Stimulated activated CD4-positive, alpha-beta T cell treated with anti-CD3 and anti-CD28 coated beads, Interleukin-2, amount 100 ng/mL, for 48 hours (primary cell): ENCODE results near the gene PTGES3.

Experiments used
- DNase-seq, 2 donors: peaks; one replicate each; pipeline ENCODE4 v3.0.0-alpha.2; 2020

PTGES3 gene

DNA sequence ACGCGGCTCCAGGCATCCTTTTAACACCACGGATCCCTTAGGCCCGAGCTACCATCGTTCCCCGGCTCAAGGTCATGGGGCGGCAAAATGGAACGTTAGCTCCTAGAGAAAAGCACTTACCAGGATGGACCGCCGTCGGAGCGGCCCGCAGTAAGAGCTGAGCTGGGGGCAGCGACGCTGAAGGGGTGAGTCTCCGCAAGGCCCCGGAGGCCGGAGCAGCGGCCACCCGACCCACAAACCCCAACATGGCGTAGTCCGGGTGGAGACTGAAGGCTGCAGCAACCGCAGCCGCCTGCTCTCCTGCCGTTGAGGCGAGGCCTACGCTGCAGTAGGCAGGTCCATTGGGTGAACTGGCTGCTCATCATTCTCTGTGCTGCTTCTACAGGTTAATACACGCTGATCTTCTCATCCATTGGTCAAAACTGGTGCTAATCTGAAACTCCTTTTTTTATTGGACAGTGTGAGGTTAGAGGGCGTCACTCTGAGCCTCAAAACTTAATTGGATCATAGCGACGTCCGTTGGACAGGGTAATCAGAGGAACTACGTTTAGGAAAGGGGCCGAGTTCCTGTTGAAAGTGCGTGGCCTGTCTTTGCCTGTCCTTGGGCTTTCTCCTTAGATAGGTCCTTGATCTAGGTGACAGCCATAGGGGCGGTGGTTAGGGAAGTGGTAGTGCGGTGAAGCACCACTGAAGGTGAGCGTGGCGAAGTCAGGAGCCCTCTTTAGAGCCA, 42.2 kb downstream of the PTGES3 start, which contains the start of gene ATP5F1B:
Gene ATP5F1B (minus strand): TSS at position 268 of the 730 bp plus-strand sequence. CDS start 21 bp downstream, at position 247.
- DNase-seq, result peak; percentile 77 to 83

DNA sequence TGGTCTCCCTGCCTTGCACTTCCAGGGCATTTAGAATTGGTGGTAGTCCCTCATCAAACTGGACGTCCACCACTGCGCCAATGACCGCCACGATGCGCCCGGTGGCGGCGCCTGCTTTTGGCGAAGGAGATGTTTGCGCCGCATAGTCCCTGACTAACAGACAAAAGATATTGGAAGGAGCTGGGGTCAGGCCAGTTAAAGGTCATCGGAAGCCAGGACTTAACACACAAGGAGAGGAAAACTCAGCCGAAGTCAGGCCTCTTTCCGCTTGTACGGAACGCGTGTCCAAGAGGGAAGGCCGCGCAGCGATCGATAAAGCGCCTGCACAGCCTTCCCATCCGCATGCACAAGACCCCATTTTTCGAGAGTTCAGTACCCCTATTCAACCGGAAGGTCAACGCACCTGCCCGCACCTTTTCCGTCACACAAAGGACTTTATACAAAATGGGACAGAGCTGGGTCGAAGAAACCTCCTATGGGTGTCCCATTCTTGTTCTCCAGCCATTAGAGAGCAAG, 42.8 kb downstream of the PTGES3 start:
- no peak for DNase-seq

DNA sequence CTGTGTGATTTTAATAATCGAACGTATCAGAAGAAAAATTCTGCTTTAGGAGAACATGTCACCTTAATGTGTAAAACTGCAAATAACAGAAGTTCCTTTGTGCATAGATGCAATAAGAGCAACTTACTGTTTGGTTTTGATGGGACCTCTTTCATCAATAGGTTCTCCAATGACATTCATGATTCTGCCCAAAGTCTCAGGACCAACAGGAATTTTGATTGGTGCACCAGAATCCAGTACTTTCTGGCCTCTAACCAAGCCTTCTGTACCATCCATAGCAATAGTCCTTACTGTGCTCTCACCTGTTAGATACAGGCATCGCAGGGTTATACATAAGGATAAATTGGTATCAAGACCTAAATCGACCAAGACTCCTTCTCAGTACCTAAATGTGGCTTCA, 43.4 kb downstream of the PTGES3 start:
- DNase-seq, result no peak

DNA sequence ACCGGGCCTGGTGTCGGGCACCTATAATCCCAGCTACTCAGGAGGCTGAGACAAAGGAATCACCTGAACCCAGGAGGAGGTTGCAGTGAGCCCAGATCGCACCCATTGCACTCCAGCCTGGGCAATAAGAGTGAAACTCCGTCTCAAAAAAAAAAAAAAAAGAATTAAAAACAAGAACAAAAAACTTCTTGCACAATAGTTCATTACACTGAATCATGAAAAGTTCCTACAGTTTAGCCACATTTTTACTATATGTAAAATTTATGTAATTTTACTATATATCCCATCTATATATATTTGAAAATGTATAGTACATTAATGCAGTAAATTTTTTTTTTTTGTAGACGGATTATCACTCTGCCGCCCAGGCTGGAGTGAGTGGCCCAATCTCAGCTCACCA, 46.9 kb downstream of the PTGES3 start:
- DNase-seq, result no peak

DNA sequence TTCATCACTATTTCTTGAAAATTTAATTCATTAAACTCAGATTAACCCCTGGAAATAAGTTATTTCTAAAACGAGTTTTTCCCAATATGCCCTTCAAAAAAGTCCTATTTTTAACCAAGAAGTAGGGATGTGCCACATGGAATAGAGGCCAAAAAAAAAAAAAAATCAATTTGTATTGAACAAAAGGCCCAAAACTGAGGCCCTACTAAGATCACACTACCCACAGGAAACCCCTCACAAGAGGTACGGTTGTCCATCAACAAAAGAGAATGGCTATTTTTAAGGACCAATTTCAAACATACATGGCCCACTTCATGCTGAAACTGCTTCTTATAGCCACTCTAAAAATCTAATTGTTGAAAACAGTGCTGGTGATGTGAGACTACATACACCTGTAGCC, 50.5 kb downstream of the PTGES3 start:
- DNase-seq, result no peak

DNA sequence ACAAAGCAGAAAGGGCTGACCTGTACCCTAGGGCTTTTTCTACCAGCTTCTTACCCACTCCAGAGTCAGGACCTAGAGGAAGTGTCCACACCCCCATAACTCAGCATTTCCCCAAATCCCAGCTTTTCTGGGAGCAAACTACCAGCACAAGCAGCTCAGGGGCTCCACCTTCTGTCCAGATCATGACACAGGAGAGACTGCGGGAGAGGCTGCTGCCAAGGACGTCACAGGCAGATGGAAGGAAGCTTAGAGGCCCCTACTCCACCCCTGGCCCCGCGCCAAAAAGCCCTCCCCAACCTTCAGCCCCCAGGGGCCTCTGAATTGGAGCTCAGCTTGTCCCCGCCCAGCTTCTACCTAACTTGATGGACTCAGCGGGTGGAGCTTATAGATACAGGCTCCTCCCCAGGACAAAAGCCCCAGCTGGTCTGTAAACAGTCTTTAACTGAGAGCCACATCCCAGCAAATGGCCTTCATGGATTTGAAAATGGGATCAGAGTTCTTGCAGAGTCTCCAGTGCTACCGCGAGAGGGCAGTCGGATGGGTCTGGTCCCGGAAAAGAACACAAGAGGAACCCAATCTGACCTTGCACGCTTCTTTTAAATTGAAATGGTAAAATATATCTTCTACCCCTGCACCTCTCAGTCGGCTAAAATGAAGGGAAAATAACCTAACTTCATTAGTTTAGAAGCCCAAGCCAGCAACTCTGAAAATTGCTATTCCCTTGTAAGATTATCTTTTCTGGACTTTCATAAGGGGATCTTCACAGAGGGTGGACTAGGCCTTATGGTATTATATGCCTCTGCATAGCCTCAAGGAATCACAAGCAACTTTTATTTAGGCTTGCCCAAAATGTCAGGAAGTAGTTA, 51.2 kb downstream of the PTGES3 start:
- DNase-seq, result peak; percentile 84 to 87

DNA sequence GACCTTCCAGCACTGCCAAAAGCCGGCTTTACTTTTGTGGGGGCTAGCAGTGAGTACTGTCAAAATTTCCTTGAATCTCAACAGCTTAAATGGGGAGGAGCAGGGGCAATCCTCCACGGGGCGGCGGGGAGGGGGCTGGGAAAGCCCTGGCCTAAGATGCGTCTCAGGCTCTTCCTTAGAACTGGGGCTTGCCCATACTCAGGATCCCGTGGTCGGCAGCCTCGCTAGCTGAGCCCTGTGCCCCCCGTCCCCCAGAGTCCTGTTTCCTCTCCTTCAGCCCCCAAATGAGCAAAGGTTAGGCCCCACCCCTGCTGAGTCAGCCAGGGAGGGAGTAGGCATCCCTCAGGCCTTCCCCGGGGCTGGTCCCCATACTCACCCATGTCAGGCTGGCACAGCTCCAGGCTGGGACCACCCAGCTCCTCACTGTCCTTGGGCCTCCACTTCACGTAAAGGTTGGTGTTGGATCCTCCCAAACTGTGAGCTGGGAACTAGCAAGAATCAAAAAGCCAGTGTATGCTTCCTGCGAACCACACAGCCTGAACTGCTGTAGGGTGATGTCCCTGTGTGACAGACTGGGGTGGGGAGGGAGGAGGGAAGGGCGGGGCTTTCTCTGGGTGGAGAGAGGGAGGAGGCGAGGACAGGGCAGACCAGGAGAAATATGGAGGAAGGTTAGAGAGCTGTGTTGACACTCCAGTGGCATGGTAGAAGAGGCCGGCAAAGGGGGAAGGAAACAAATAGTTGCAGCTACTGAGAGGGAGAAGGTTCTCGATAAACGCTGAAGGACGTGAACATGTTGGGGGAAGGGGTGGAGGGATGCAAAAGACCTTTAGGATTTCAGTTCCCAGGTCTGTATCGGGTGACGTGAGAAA, 52.0 kb downstream of the PTGES3 start:
- peak; percentile 74 to 81 for DNase-seq

DNA sequence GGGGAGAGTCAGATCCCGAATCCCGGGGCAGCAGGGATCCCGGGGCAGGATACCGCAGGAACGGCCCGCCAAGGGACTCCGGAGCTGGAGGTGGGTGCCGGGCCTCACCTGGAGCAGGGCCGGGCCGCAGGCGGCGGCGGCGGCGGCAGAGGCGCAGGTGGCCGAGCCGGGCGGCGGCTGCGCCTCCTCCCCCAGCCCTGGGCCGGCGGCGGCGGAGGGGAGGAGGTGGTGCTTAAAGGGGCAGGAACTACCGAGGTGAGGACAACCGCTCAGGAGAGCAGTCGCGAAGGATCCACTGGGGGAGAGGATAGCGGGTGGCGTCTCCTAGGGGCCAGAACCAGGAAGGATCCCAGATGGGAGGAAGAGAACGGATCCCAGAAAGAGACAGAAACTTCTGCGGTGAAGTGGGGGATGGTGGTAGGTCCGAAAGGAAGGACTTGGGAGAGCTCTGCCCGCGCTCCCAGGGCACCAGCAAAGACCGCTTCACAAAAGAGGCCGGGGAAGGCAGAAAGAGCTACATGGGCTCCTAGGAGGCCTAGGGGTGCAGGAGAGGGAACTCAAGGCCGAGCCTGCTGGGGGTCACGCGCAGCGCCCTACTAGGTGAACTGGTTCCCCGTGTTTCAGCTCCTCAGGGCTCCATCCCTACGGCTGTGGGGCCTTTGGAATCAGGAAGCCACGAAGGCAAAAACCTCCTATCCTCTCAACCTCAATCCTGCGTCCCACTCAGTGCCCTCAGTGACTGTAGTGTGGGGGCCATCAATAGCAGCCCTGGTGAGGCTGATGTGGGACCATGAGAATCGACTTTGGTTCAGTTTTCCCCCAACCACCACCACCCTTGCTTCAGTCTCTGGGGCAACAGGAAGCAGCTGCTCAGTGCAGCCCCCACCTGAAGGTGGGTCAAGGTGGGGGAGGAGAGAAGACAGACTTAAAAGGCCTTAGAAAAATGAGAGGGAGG, 53.0 kb downstream of the PTGES3 start:
- peak; percentile 47 to 59 for DNase-seq

DNA sequence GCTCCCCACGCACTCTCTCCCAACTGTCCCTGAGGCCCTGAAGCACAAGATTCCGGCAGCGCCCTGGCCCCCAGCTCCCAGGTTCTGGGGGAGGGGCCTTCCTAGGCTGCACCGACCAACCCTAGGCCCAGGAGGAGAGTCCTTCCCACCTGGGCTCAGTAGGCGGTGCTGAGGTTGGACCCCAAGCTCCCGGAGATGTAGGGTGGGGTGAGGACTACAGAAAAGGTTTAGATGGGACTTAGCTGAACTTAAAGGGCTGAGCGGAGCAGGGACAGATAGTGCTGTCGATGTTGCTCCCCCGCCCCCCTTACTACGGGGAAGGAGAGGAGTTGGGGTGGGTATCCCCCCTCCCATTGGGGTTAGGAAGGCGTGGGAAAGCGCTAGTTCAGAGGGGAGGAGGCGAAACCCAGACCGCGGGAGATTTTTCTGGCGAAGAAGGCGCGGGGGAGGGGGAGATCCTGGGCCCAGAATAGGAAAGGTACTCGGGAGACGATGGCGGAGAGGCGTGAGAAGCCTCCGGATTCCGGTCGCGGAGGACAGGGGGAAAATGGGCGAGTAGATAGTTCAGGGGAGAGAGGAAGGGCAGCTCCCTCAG, 53.7 kb downstream of the PTGES3 start:
- peak in 1 of 2 donors; percentile 13 for DNase-seq

DNA sequence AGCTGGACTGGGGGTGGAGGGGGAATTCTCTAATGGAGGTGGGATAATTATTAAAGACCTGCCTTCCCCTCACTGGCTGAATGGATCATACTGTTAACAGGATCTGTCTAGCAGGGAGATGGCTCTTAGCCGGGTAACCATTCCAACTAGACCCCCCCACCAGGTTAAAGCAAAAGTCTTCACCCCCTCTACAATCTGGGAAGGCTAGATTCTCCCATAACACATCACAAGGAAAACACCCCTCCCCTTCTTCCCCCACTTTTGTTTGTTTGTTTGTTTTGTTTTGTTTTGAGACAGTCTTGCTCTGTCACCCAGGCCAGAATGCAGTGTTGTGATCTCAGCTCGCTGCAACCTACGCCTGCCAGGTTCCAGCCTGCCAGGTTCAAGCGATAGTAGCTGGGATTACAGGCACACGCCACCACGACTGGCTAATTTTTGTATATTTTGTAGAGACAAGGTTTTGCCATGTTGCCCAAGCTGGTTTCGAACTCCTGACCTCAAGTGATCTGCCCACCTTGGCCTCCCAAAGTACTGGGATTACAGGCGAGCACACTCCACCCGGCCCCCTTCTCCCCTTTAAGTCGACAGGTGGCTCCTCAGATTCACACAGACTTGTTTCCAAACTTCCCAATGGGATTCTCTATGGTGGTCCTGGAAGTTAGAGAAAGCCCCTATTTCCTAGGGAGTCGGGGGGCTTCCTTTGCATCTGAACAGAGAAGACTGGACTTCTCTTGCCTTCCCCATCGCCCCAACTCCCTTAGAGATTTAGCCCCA, 54.4 kb downstream of the PTGES3 start:
- DNase-seq, result no peak

DNA sequence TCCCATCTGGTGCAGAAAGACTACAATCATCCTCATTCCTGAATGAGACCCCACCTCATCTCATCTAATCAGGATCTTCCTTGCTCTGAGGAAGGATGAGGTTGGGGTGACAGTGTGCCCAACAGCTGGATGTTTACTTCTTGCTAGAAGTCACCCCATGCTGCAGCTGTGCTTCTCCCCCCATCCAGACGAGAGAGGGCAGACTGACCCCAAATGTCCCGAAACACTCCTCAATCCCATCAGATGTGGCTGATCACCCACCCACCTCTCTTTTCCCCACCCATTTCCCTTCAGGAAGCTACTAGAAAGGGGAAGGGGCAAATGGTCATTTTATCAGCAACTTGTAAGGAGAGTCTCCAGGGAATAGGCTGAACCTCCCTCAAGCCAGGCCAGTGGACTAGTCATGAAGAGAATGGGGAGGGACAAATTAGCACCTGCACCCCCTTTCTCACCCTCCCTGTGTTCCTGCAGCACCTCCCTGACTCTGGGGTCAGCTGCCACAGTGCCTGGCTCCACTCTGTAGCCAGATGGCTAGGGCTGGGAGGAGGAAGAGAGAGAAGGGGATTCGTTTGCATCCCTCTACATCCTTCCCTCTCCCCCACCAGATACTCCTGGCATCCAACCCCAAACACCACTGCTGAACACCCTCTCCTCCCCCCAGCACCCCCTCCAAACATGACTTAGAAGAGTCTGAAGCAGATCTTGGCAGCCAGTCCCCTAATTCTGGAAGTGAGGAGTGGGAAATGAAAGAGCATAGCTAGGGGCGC, 55.2 kb downstream of the PTGES3 start:
- no peak for DNase-seq

DNA sequence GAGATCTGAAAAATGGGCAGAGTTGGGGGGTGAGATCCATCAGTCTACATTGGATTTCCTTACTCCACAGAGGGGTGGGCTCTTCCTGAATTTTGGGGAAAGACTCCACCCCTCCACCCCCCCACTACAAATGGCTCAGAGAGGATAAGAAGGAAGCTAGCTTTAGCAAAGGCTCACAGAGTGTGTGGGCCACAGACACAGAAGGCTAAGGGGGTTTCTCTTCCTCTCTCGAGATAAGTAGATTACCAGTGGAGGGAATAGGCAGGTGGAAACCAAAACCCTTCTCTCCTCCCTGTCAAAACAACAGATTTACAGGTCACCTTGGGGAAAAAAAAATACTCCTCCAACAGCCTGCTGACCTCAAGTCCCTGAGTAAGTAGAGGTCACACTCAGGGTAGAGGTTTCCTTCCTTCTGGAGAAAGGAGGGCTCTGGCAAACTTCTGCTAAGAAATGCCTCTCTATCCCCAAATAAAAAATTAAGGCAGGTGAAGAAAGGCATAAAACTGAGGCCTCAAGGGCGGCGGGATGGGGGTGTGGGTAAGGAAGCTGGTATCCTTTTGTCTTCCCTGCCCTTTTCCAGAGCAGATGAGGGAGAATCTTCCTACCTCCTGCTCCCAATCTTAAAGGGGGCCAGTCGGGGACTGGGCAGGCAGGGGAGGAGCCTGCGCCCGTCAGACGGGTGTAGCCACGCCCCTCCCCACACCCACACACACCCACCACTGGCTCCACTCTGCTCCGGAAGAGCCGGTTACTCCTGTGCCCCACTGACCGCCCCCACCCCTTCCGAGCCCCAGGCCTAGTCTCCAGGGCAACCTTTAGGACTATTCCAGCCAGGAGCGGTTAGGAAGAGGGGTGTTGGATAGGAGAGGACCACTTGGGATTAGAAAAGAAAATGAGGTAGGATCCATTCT, 56.0 kb downstream of the PTGES3 start:
- peak; percentile 35 to 61 for DNase-seq

DNA sequence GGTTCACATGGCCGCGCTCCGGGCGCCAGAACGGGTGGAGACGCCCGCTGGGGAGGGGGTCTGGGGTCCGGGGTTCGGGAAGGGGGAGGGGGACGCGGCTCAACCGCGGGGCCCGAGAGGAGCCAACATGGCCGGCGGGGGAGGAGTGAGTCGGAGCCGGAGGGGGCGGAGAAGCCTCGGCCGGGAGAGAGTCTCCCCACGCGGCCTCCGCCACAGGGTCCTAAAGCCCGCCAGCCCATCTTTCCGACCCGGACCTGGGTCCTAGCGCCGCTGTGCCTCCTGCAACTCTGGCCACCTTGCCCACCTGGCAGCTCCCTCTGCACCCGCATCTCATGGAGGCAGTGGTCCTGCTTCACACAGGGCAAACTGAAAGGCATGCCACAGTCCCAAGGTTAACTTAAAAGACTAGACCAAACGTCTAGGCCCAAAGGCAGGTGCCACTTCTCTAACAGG, 57.9 kb downstream of the PTGES3 start, which contains the start of gene BAZ2A:
Gene BAZ2A (minus strand): TSS at position 147 of the 453 bp plus-strand sequence. CDS start 12,796 bp downstream, outside the sequence.
- DNase-seq, result peak; percentile 79 to 82

DNA sequence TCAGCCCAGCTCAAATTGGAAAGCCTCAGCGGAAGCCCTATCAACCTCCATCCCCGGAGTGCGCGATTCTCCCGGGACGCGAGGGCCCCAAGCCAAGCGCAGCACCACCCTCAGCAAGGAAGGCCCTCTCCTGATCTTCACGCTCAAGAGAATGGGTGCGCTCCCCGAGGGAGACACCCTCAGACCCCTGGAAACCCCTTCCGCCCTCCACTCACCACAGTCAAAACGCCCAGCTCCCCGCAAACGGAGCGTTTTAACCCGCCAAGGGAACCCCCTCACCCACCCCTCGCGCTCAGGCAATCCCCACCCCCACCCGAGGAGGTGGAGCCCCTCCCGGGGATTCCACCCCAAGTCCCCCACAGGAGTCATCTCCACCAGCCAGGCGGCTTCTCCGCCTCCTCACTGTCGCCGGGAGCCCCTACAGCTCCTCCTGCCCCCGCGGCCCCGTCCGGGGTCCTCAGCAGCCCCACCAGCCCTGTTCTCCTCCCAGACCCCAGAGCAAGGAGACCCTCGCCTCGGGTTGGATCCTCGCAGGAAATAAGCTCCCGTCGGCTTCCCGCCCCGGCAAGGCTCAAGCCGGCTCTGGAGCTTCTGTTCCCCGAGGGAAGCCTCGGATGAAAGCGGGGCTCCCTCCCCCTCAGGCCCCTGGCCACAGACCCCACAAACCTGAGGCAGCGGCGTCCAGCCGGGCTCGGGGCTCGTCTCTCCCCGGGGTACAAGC, 58.5 kb downstream of the PTGES3 start:
- peak; percentile 26 to 29 for DNase-seq

DNA sequence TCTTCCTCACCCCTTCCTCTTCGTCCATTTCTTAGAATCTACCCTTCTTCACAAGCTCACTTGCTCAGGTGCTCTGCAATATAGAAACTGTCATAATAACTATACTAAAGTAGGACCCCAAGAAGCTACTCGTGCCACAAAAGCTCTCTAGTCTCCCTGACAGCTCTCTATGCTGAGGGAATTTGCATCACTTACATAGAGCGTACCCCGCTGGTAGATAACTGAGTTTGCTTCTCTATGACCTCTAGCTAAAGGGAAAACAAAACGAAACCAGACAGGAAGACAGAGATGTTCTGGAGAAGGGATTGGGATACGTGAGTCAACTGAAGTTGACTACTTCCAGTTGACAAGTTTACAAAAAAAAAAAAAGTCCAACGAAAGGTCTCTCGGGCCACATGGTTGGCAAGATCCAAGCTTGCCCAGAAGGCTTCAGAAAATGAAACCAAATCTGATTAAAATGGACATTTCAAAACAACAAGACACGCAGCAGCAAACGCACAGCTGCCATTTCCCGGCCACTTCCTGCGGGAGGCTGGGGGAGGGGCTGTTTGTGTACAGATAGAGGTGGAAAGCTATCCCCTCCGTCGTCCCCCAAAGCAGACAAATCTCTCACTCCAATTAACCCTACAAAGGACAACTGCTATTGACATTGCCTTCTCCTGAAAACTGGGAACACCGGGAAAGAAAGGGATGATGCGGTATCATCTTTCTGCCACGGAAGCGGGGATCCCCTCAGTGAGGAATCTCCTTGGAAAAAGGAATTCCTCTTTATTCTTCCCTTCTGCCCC, 59.2 kb downstream of the PTGES3 start:
- peak; percentile 36 to 52 for DNase-seq

DNA sequence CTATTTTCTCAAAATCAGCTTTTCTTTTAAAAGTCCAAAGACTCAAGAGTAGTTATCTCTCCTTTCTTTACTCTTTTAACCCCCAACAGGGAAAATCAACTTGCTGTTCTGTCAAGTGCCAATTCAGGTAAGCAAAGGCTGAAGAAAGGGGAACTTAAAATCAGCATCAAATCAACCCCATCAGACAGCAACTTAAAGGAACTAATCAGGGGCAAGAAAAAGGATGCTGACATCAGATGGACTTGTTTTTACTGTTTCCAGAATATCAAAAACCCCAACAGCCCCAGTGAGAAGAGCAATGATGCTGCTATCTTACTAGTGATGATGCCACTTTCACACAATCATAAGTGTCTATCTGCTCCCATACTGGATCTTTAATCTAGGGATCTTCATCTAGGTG, 61.4 kb downstream of the PTGES3 start:
- no peak for DNase-seq

DNA sequence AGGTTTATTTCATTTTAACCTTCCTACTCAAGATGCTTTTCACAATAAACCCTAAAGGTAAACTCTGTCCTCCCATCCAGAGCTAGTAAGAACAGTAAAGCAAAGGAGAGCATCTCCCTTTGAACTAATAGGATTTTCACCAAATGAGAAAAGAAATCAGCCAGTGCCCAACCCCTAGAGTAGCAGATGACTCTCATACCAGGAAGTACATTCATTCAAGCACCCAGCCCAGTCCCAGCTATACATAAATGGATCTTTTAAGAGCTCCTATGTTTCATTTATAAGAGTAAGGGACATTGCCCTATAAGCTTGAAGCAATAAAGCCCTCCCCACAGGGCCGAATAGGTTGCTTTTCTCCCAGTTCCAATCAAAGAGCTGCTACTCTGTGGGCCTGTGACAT, 65.5 kb downstream of the PTGES3 start:
- no peak for DNase-seq
